Activated naive CD4-positive, alpha-beta T cell treated with anti-CD3 and anti-CD28 coated beads, Interleukin-2, amount 50 U/mL, for 72 hours (primary cell): ENCODE results near the gene CYB5A. TPM values are rescaled to one million over a fixed set of nuclear protein-coding genes. Genes with fewer than 3 reads are reported as not detected.
A peak's percentile ranks its signal among the peaks of the same experiment; 100 is the strongest.

Experiments
- ATAC-seq, 2 donors: fragments of 150-1000 bp; cut with Tn5 transposase; 2 replicates each; pipeline ENCODE4 v1.10.0; 2021; ENCODE audit warnings: mild to moderate bottlenecking in 2 of 2, moderate library complexity in 2 of 2
- DNase-seq, 2 donors: peaks; one replicate each; pipeline ENCODE4 v3.0.0; 2021 to 2022; ENCODE audit warnings: low spot score in 2 of 2
- H3K27ac Mint-ChIP-seq, 2 donors: one replicate each; pipeline ENCODE4 v1.8.0; 2022; ENCODE audit warnings: mild to moderate bottlenecking in 2 of 2, mixed read lengths in 2 of 2
- H3K36me3 Mint-ChIP-seq, 2 donors: one replicate each; pipeline ENCODE4 v1.8.0; 2022; ENCODE audit warnings: mixed read lengths in 2 of 2
- H3K9me3 Mint-ChIP-seq, 2 donors: one replicate each; pipeline ENCODE4 v1.8.0; 2022; ENCODE audit warnings: mixed read lengths in 2 of 2
- total RNA-seq, 2 donors: library from RNA; stranded (reverse); gene quantifications; one replicate each; pipeline ENCODE4 v1.2.3, GENCODE V29; 2022

Gene CYB5A
- total RNA-seq, 2 donors from 2014 or later: 44.5 to 57.1 TPM

GRCh38 chr18:74217476-74218143, 74.2 kb downstream of the CYB5A start:
- DNase-seq (no peak), ATAC-seq (no peak)
- Mint-ChIP-seq H3K9me3 (no peaks in the 10 kb centered on the region), H3K36me3 (no peaks in the 10 kb centered on the region), H3K27ac (no peak overlapping the region)

- H3K9me3 Mint-ChIP-seq: no peaks in the 10 kb centered on the region
- ATAC-seq: no peak
- no peak for DNase-seq
- no peak overlapping the region for H3K27ac Mint-ChIP-seq
- no peaks in the 10 kb centered on the region for H3K36me3 Mint-ChIP-seq
Observed at GRCh38 chr18:74216661-74217110, 75.1 kb downstream of the CYB5A start.

GRCh38 chr18:74215863-74216262, 75.9 kb downstream of the CYB5A start:
- DNase-seq: no peak
- ATAC-seq: no peak
- H3K36me3 Mint-ChIP-seq: no peaks in the 10 kb centered on the region
- H3K9me3 Mint-ChIP-seq: no peaks in the 10 kb centered on the region
- H3K27ac Mint-ChIP-seq: no peak overlapping the region

- Mint-ChIP-seq H3K9me3 (no peaks in the 10 kb centered on the region), H3K27ac (no peak overlapping the region), H3K36me3 (no peaks in the 10 kb centered on the region)
- ATAC-seq (no peak), DNase-seq (no peak)
Observed at GRCh38 chr18:74213429-74213828, 78.3 kb downstream of the CYB5A start.

- ATAC-seq (peak in 1 of 2 donors; percentile 28), DNase-seq (no peak)
- Mint-ChIP-seq H3K9me3 (no peaks in the 10 kb centered on the region), H3K36me3 (no peaks in the 10 kb centered on the region), H3K27ac (no peak overlapping the region)
Observed at GRCh38 chr18:74204526-74205152, 87.1 kb downstream of the CYB5A start.

GRCh38 chr18:74203811-74204210, 88.0 kb downstream of the CYB5A start:
- ATAC-seq: peak in 1 of 2 donors; percentile 15
- H3K27ac Mint-ChIP-seq: no peak overlapping the region
- H3K9me3 Mint-ChIP-seq: no peaks in the 10 kb centered on the region
- H3K36me3 Mint-ChIP-seq: no peaks in the 10 kb centered on the region
- DNase-seq: no peak

Other genes starting within 250 kb of the CYB5A start
- 1 to 10 TPM; 1.2 to 4.8 TPM for gene FBXO15, start 144.1 kb downstream of the CYB5A start, total RNA-seq
- gene TIMM21, start 143.4 kb downstream of the CYB5A start, total RNA-seq: 10 to 100 TPM; 61.0 TPM
- not detected for gene C18orf63, start 23.9 kb upstream of the CYB5A start, total RNA-seq
- gene DIPK1C, start 165.3 kb upstream of the CYB5A start, total RNA-seq: not detected
- 100 to 1,000 TPM; 125 to 133 TPM for gene CNDP2, start 204.4 kb upstream of the CYB5A start, total RNA-seq
- under 1 TPM in 1 of 2 donors, not detected in 1; 0.32 TPM for gene CNDP1, start 242.5 kb upstream of the CYB5A start, total RNA-seq